ENCODE results near the gene PLAGL1.
"Not testable (repeated sequence)": the region's sequence is repeated elsewhere in the genome, so short reads cannot be mapped to it uniquely, and the experiment has no call there.

PLAGL1 gene, protein sequence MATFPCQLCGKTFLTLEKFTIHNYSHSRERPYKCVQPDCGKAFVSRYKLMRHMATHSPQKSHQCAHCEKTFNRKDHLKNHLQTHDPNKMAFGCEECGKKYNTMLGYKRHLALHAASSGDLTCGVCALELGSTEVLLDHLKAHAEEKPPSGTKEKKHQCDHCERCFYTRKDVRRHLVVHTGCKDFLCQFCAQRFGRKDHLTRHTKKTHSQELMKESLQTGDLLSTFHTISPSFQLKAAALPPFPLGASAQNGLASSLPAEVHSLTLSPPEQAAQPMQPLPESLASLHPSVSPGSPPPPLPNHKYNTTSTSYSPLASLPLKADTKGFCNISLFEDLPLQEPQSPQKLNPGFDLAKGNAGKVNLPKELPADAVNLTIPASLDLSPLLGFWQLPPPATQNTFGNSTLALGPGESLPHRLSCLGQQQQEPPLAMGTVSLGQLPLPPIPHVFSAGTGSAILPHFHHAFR

DNA sequence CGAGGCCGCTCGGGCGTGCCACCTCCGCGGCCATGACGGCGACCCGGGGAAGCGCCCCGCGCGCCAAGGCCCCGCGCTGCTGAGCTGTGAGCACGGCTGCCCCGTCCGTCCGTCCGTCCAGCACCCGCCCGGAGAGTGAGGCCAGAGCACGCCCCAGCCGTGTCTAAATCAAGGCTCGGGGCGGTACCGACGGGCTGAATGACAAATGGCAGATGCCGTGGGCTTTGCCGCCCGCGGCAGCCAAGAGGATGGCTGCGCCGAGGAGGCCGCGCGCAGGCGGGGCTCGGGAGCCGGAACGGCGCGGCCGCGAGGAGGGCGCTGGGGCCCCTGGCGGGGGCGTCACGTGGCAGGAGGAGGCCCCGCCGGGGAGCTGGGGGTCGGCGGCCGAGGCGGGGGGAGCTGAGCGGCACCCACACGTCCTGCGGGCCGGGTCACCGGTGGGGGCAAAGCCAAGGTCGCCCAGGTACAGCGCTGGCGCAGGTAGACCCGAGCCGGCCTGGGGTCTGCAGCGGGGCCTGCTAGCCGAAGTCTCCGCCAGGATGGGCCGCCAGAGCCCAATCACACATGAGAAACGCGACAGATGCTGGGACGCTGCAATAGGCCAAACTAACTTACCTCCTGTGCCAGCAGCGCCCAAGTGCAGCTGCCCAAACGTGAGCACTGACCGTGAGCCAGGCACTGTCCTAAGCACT, at the start of gene PLAGL1:
PLAGL1 (minus strand) TSS at position 140 of the 692 bp plus-strand sequence. CDS start 60,123 bp downstream, outside the sequence.
- DNase-seq = no peak

DNA sequence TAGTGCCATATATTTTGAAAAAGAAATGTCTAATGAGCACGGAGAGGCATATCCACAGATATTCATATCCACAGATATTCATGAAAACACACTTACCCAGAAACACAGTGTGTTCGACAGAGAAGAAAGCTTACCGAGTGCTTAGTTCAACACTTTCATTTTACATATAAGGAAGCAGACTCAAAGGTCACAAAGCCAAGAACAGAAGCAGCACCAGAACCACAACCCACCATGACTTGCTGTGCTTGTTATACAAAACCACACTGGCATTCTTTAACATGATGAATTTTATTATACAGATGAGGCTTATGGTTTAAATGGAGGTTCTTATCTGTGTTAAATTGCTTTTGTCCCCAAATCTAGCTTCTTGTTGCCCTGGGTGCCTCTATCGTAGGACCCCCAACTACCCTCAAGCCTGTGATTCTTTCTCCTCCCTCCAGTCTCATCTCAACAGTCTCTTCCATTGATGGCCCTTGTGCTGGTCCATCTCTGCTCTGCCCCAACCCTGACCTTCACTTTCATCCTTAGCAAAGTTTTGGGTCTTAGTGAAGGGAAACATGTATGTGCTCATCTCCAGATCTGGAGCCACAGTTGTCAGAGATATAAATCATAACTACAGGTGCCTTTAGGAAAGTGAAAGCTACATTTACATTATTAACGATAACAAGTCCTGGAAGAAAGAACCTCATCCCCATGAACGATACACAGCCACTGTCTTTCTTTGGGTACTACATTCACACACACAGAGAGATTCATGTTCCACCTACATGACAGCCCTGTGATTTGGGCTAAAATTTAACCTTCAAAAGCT, 47.3 kb upstream of the PLAGL1 start:
- peak; percentile 4 for DNase-seq

DNA sequence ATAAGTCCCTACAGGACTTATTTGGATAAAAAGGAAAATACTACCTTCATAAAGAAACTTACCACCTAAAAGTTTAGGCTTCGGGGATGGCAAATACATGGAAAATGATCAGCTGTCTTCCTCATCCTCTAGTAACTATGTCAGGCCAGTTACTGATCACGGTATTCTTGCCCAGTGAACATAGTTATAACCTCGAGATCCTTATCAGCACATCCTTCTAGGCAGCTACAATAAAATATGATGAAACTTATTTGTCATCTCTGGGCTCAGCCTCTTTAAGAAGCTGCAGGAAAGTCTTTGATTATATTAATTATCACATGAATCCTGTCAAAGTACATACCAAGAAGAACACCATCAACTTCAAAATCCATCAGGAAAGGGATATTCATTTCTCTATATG, 45.5 kb upstream of the PLAGL1 start:
- no peak for DNase-seq

GRCh38 chr6:144052488-144052887, 44.4 kb upstream of the PLAGL1 start:
- DNase-seq = no peak

DNA sequence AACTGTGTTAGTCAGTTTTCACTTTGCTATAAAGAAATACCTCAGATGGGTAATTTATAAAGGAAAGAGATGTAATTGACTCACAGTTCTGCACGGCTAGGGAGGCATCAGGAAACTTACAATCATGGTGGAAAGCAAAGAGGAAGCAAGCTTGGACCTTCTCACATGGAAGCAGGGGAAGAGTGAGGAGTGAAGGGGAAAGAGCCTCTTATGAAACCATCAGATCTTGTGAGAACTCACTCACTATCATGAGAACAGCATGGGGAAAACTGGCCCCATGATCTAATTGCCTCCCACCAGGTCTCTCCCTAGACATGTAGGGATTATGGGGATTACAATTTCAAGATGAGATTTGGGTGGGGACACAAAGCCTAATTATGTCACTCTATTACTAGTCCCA, 41.3 kb upstream of the PLAGL1 start:
- DNase-seq = no peak

GRCh38 chr6:144047688-144048087, 39.6 kb upstream of the PLAGL1 start:
- no peak for DNase-seq

- DNase-seq = not testable (repeated sequence)
Measured at GRCh38 chr6:144046672-144047071, 38.6 kb upstream of the PLAGL1 start.

GRCh38 chr6:144044989-144045388, 36.9 kb upstream of the PLAGL1 start:
- not testable (repeated sequence) for DNase-seq

DNA sequence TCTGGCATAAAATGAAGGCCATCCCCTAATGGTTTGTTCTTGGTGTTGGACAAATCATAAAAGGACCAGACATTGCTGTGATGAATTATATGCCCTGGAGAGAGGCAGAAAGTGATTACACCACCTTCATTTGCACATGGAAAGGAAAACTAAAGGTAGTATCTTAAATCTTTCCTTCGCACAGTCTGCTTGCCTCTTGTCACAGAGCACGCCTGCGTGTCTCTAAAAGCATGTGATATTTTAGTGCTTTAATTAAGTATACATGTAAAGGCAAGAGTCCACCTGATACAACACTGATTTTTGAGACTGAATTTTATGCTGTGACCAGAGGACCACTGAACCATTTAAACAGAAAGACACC, 28.8 kb upstream of the PLAGL1 start:
- no peak for DNase-seq

- DNase-seq = no peak
Measured at GRCh38 chr6:144036064-144036834, 28.2 kb upstream of the PLAGL1 start.

- DNase-seq = no peak
Measured at GRCh38 chr6:144035416-144035815, 27.4 kb upstream of the PLAGL1 start.

- no peak for DNase-seq
Measured at GRCh38 chr6:144033816-144034735, 26.0 kb upstream of the PLAGL1 start.

GRCh38 chr6:144029452-144029851, 21.4 kb upstream of the PLAGL1 start:
- no peak for DNase-seq

DNA sequence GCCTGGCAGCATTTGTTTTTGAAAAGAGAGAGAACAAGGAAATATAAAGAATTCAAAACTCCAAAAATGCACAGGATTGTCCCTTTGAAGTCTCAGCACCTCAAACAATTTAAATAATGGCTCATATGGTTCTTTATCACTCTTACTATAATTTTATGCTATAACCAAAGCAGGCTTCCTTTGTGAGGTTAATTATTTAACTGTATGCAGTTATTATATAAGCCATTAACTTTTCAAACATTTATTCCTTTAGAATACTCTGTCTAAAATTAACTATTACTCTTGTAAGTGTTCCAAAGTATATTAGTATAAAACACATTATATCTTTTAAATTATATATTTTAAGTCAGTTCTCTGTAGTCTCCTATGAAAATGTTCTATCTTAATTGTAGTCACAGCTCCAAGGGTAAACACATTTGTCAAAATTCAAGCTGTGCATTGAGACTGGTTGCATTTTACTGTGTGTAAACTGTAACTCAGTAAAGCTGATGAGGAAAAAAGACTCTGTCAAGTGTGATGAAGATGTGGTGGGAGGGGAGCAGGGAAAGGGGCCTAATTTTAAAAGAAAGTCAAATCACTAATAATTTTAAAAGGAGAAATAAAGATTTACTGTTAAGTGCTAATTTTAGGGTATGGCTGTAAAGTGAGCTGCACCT, 20.0 kb upstream of the PLAGL1 start:
- no peak for DNase-seq

DNA sequence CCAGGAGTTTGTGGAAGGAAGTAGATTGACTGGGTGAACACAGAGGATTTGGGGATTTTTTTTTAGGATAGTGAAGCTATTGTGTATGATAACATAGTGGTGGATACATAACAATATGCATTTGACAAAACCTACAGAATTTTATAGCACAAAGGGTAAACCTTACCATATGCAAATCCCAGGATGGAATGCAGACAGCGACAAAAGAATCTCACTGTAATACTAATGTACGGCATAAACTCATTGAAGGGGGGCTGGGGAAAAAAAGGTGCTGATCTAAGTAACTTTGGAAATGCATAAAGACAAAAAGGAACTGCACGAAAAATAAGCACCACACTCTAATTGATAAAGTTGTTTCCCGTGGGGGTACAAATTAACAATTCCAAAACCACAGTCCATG, 15.2 kb upstream of the PLAGL1 start:
- DNase-seq = no peak

GRCh38 chr6:144019929-144020328, 11.9 kb upstream of the PLAGL1 start:
- no peak for DNase-seq

- no peak for DNase-seq
Measured at GRCh38 chr6:144017166-144018094, 9.4 kb upstream of the PLAGL1 start.

GRCh38 chr6:144013486-144013909, 5.4 kb upstream of the PLAGL1 start:
- DNase-seq = peak; percentile 61

GRCh38 chr6:144012534-144012933, 4.5 kb upstream of the PLAGL1 start:
- no peak for DNase-seq

DNA sequence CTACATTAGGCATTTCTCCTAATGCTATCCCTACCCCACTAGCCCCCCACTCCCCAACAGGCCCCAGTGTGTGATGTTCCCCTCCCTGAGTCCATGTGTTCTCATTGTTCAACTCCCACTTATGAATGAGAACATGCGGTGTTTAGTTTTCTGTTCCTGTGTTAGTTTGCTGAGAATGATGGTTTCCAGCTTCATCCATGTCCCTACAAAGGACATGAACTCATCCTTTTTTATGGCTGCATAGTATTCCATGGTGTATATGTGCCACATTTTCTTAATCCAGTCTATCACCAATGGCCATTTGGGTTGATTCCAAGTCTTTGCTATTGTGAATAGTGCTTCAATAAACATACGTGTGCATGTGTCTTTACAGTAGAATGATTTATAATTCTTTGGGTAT, 1.6 kb upstream of the PLAGL1 start:
- not testable (repeated sequence) for DNase-seq
